Measurements from ENCODE around the gene TRIM24.

DNA sequence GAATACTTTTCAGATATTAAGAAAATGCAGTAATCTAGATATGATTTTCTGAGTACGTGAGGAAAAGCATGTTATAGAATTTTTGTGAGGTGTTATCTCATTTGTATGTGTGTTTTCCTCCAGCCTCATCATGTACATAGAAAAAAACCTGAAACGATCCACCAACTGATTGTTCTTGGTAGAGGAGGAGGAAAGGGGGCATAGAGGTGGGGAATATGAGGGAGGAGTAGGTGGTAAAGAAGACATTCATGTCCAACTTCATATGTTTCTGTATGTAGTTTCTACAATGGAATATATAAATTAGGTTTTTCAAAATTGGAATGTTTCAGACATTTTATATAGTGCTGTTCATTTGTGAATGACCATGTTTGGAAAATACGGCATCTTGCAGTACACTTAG is 109.4 kb downstream of the TRIM24 start:
- TF ChIP-seq EZH2 (IDR thresholded peaks at IDR 0.05; ENCODE audit: borderline replicate concordance, control insufficient read depth, low read depth, low read length), result no peak
- TF ChIP-seq, protein P1, sequence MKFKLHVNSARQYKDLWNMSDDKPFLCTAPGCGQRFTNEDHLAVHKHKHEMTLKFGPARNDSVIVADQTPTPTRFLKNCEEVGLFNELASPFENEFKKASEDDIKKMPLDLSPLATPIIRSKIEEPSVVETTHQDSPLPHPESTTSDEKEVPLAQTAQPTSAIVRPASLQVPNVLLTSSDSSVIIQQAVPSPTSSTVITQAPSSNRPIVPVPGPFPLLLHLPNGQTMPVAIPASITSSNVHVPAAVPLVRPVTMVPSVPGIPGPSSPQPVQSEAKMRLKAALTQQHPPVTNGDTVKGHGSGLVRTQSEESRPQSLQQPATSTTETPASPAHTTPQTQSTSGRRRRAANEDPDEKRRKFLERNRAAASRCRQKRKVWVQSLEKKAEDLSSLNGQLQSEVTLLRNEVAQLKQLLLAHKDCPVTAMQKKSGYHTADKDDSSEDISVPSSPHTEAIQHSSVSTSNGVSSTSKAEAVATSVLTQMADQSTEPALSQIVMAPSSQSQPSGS (IDR thresholded peaks at IDR 0.05; ENCODE audit: low read length), result no peak
- TF ChIP-seq POLR2A (IDR thresholded peaks at IDR 0.05; ENCODE audit: low read depth, low read length), result no peak
- TF ChIP-seq CTCF (IDR thresholded peaks at IDR 0.05 in 2 of 3, conservative IDR thresholded peaks at IDR 0.05 in 1 of 3; ENCODE audit: control insufficient read depth in 2 of 3, extremely low read depth in 1 of 3, insufficient read depth in 1 of 3, low read depth in 3 of 3, low read length in 3 of 3), result no peak
- TF ChIP-seq SIN3A (IDR thresholded peaks at IDR 0.05; ENCODE audit: low read depth, low read length), result no peak
- TF ChIP-seq NFIC (IDR thresholded peaks at IDR 0.05; ENCODE audit: low read depth, low read length), result no peak
- no peak for TF ChIP-seq ZNF24 (IDR thresholded peaks at IDR 0.05)
- no peak for TF ChIP-seq ZNF274 (IDR thresholded peaks at IDR 0.05; ENCODE audit: insufficient read depth, insufficient read length)
- no peak for TF ChIP-seq MAX (IDR thresholded peaks at IDR 0.05; ENCODE audit: low read depth, low read length)
- TF ChIP-seq DPF2 (IDR thresholded peaks at IDR 0.05), result no peak
- TF ChIP-seq FOXK2 (IDR thresholded peaks at IDR 0.05), result no peak
- TF ChIP-seq CEBPB (IDR thresholded peaks at IDR 0.05; ENCODE audit: borderline replicate concordance in 1 of 2, low read depth in 2 of 2, low read length in 2 of 2), result no peak

All from GM12878 (cell line).